EL (cell line): Measurements from ENCODE around the gene HARBI1.
"Not testable (repeated sequence)": the region's sequence is repeated elsewhere in the genome, so short reads cannot be mapped to it uniquely, and the experiment has no call there.

ENCODE experiments used
- DNase-seq: peaks from one replicate; pipeline ENCODE4 v3.0.0-alpha.2; 2016

Gene HARBI1

DNA sequence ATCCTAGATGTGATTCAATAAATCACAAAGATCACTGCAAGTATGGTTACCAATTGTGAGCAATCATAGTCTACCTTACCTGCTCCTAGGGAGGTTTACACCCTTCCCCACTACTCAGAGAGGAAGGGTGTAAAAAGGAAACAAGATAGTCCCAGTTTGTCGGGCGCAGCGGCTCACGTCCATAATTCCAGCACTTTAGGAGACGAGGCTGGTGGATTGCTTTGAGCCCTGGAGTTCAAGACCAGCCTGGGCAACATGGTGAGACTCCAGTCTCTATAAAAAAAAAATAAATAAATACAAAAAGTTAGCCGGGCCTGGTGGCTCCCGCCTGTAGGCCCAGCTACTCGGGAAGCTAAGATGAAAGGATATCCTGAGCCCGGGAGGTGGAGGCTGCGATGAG is 22.2 kb downstream of the HARBI1 start:
- no peak for DNase-seq

DNA sequence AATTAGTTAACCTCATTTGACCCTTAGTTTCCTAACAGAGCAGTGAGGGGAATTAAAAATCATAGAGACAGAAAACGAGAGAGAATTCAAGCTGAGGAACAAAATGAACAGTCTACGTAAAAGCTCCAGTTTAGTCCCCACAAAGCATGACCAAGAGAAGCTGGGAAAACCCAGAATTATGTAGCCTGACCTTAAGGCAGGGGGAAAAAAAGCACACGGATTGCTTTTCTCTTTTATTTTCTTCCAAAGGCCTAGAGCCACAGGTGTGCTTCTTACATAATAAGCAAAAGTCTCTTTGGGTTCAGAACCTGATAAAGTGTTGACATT is 22.7 kb downstream of the HARBI1 start:
- no peak for DNase-seq

DNA sequence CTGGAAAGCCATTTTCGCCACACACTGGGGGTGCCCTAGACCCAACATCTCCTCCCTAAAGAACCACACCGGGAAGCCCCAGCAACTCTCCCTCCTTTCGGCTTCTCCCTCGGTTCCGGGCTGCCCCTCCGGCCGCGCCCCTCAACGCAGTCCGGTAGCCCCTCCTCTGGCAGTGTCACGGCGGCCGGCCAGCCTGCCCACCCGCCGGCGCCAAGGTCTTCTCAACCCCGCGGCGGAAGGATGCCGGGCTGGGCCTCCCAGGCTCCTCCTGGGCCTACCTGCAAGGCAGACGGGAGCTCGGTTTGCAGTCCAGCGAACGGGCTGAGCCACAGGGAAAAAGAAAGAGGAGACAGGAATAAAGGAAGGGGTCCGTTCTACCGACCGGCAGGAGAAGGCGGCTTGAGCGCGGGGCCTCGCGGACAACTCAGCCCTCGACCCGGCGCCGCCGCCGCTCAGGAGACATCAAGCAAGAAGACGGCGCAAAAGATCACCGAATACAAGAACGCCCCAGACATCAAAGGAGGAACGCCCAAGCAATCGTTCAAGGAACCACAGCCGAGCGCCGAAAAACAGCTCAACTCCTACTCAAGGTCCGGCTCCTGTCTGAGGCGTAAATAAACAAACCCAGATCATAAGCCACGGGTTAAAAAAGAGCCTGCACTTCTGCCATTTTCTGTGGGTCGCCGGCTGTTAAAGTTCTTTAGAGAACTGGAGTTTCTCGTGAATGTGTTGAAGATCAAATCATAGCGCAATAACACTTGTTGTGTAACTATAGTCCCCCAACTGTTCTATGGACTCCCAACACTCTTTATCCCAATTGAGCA is 23.3 kb downstream of the HARBI1 start, which contains the start of gene AMBRA1:
Gene AMBRA1 (minus strand): TSS at position 474 of the 824 bp plus-strand sequence. CDS start 45,643 bp downstream, outside the sequence.
- peak; percentile 90 for DNase-seq

DNA sequence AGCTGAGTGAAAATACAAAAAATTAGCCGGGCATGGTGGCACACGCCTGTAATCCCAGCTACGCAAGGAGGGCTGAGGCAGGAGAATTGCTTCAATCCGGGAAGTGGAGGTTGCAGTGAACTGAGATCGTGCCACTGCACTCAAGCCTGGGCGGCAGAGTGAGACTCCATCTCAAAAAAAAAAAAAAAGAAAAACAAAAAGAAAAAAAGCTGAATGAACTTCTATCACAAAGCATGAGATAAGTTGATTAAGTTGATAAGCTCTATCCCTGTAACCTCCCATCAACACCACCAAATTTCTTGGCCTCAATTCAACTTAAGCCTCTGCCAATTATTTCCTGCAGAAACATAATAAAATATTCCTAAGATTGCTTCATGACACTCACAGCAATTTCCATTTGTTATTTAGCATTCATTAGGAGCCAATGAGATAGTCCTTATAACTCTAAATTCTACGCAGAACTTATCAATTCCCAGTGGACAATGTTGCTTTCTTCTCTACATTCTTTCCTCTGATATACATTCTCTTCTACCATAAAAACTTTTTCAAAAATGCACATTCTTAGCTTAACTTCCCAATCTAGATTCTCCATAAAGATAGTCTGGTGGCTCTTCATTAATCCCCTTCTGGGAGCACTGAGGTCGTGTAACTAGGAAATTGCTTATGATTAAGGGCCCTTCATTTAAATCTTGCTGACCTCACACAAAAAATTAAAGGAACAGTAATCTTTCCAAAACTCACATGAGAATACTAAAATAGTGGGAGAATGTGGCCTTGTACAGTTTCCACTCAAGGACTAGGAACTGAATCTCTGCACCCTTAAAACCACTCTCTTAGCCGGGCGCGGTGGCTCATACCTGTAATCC is 26.1 kb downstream of the HARBI1 start:
- DNase-seq = no peak

DNA sequence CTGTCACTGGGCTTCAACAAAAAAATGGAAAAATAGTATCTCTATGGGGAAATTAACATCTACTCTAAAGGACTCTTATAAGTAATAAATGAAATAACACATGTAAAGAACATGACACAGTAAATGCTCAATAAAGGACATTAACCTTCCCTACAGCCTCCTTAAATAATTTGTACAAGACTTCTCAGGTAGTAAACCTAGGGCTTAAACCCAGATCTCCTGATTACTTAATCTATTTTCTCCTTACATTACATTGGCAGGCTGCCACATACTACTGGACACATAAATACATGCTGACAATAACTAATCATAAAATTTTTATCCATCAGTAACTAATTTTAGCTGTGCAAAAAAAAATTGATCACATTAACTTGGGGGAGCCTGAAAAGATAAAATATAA is 28.1 kb downstream of the HARBI1 start:
- no peak for DNase-seq

DNA sequence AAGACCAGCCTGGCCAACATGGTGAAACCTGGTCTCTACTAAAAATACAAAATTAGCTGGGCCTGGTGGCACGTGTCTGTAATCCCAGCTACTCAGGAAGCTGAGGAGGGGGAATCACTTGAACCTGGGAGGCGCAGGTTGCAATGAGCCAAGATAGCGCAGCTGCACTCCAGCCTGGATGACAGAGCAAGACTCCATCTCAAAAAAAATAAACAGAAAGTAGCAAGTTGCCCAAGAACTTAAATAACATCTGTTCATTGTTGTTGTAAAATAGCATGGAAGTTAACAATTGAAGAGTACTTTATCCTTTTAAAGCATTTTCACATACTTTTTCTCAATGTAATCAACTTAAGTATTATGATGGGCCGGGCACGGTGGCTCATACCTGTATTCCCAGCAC is 28.9 kb downstream of the HARBI1 start:
- no peak for DNase-seq

DNA sequence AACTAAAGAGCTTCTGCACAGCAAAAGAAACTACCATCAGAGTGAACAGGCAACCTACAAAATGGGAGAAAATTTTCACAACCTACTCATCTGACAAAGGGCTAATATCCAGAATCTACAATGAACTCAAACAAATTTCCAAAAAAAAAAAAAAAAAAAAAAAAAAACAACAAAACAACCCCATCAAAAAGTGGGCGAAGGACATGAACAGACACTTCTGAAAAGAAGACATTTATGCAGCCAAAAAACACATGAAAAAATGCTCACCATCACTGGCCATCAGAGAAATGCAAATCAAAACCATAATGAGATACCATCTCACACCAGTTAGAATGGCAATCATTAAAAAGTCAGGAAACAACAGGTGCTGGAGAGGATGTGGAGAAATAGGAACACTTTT is 33.5 kb downstream of the HARBI1 start:
- not testable (repeated sequence) for DNase-seq

DNA sequence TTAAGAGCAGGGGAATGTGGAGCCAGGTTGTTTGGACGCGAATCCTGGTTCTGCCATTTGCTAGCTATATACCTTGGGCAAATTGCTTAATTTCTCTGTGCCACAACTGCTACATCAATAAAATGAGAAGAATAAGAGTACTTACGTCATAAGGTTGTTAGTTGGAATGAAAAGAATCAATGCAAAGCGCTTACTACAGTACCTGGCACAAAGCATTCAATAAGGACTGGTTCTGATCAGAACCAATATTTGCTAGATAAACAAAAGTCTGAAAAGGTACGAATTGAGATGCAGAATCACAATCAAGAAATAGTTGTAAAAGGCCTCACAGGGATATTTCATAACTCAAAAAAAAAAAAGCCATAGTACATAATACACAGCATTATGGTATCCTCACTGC is 34.4 kb downstream of the HARBI1 start:
- no peak for DNase-seq

DNA sequence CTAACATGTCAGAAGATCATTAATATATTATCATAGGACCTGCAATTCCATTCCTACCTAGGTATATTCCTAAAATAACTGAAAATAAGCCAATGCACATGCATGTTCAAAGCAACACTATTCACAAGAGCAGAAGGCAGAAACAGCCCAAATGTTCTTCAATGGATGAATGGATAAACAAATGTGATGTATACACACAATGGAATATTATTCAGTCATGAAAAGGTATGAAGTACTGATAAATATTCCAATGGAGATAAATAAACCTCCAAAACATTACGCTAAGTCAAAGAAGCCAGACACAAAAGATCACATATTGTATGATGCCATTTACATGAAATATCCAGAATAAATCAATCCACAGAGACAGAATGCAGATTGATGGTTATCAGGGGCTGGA is 40.0 kb downstream of the HARBI1 start:
- no peak for DNase-seq

DNA sequence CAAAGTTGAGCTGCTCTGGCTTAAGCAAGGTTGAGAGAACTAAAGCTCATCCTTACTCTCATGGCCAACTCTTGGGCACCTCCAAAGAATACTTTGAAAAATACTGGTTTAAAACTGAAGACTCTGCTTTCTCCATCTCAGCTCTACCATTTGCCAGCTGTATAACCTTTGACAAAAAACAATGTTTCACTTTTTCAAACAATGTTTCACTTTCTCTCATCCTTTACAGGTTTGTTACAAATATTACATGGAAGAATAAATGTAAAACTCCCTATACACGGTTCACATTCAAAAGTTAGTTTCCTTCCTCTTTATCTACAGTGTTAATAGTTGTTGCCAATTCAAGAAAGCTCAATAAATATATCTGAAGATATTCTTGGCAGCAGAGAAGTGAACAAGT is 42.4 kb downstream of the HARBI1 start:
- no peak for DNase-seq

DNA sequence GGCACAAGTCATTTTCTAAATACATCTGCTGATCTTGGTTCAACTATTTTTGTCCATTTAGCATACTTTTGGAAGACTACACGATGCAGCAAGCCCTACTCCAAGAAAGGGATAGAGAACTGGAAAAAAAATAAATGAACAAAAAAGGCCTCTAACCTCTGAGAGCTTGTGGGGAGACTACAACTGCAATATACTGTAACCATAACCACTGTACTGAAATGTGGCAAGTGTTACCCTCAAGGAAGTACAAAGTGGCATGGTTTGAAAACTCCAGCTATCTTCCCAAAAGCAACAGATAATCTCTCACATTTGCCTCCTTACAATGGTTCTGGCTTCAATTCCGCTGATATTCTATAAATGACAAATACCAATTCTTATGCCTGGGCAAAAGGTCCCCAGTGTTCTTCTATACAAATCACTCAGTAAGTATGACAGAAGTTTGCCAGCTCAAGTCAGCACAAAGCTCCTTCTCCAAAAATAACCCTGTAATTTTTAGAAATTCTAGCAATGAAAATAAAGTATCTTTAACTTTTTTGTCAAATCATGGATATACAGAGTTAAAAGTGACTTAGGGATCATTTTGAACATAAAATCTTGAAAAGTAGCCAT is 46.1 kb downstream of the HARBI1 start:
- DNase-seq = no peak

DNA sequence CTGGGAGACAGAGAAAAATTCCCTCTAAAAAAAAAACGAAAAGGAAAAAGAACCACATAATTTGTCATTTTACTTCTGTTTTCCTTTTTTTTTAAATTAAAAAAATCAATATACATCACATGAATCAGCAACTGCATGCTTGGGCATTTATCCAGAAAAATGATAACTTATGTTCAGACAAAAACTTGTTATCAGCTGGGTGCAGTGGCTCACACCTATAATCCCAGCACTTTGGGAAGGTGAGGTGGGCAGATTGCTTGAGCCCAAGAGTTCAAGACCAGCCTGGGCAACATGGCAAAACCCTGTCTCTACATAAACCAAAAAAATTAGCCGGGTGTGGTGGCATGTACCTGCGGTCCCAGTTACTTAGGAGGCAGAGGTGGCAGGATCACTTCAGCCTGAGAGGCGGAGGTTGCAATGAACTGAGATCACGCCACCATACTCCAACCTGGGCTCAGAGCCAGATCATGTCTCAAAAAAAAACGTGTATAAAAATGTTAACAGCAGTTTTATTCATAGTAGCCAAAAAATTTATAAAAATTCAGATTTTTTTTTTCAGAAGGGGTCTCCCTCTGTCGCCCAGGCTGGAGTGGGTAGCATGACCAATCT is 51.7 kb downstream of the HARBI1 start:
- no peak for DNase-seq

DNA sequence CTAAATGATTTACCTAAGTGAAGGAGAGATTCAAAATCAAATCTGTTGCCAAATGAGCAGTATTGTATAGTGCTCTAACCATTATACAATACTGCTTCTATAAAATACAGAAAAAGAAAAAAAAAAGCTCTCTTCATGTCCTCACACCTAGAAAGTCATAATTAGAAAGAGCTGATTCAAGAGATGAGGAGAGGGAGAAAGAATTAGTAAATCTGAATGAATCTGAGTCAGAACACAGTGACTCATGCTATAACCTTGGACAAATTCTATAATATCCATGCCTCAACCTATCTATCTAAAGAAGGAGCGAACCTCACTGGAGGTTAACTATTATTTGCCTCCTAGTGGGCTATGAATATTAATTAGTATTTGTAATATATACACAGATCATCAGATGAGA is 52.6 kb downstream of the HARBI1 start:
- DNase-seq = peak; percentile 66

DNA sequence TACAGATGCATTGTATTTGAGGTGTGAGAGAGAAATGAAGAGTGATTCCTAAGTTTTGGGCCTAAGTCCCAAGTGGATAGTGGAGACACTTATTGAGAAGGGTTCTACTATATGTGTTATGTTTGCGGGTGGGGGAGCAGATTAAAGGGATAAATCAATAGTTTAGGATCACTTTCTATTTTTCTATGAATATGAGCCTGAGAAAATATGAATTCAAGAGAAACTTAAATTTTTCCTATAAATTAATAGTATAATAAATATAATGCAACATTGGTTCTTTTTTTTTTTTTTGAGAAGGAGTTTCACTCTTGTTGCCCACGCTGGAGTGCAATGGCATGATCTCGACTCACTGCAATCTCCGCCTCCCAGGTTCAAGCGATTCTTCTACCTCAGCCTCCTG is 54.5 kb downstream of the HARBI1 start:
- no peak for DNase-seq

DNA sequence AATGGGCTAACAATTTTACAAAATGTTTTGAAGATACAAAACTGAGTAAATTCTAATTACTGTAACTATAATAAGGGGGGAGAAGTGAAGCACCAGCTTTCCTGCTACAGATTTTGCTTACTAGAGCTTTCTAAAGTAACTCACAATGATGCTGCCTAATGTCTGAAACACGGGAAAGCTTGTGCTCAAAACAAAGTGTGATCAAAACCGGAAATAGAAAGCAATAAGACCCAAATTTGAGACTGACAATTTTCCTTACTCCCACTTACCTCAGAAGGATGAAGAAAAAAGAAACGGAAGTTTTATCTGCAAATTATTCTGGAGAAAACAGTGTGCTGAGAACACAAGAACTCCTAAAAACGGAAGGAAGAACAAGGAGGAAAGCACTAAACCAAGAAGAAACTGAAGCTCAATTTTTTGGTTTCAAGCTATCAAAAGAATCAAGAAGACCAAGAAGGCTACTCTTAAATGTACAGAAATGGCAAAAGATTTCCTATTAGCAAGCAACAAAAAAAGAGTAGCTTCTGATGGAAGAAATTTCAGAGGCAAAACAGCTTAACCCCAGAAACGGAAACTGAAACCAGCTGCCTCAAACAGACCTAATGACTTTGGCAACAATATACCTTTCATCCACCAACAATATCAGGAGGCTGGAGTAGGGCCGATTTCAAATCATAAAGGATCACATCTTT is 56.6 kb downstream of the HARBI1 start:
- peak; percentile 45 for DNase-seq

DNA sequence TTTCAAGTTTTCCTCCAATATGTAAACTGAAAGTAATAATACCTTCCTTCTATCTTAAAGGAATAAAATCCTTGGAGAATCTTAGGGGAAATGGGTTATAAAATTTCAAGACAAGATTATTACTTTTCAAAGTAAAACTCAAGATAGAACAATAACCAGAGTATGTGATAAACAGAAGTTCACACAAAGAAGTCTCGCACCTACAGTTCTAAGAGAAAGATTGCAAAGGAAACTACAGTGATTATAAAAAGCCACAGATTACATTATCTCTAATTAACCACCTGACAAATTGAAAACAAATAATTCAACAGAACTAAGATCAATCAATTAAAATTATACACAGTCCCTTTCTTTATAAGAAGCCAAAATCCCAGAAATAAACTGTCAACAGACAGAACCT is 57.2 kb downstream of the HARBI1 start:
- no peak for DNase-seq

DNA sequence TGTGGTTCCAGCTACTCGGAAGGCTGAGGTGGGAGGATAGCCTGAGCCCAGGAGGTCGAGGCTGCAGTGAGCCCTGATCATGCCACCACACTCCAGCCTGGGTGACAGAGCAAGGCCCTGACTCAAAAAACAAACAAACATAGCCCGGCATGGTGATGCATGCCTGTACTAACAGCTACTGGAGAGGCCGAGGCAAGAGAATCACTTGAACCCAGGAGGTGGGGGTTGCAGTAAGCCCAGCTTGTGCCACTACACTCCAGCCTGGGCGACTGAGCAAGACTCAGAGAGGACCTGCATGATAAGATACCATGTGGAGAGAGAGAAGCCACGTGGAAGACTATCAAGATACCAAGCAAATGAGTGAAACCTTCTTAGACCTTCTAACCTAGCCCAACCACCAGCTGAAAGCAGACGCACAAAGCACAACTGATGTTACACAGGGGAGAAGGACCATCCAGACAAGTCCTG is 59.3 kb downstream of the HARBI1 start:
- peak; percentile 78 for DNase-seq

DNA sequence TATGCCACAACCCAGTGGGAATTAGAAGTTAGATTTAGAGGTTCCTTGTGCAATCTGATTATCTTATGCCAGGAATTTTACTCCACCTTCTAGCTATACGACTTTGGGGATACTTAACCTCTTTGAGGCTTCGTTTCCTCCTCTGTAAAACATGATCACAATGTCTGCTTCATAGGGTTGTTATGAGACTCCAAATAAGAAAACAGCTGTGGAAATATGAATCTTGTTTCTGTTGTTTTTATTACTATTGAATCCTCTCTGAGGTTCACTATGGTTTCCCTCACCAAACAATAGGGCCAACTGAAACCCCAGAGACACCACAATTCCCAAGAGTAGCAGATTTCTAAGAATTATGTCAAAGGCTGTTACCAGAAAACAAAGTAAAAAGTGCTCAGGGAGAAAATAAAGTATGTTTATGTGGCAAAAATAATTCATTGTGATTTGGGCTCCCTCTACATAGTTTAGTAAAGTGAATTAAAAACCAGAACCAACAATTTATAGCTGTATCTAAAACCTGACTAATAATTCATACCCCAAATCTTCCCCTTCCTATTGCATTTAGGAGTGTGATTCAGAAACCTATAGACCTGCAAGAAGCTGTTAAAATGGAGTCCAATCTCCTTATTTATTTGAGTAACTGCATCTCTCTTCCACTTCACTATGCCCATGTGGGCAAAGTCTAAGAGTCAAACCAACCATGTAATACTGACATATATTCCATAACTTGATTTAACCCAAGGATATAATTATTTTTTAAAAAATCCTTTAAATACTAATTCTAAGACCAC is 61.6 kb downstream of the HARBI1 start:
- peak; percentile 21 for DNase-seq

DNA sequence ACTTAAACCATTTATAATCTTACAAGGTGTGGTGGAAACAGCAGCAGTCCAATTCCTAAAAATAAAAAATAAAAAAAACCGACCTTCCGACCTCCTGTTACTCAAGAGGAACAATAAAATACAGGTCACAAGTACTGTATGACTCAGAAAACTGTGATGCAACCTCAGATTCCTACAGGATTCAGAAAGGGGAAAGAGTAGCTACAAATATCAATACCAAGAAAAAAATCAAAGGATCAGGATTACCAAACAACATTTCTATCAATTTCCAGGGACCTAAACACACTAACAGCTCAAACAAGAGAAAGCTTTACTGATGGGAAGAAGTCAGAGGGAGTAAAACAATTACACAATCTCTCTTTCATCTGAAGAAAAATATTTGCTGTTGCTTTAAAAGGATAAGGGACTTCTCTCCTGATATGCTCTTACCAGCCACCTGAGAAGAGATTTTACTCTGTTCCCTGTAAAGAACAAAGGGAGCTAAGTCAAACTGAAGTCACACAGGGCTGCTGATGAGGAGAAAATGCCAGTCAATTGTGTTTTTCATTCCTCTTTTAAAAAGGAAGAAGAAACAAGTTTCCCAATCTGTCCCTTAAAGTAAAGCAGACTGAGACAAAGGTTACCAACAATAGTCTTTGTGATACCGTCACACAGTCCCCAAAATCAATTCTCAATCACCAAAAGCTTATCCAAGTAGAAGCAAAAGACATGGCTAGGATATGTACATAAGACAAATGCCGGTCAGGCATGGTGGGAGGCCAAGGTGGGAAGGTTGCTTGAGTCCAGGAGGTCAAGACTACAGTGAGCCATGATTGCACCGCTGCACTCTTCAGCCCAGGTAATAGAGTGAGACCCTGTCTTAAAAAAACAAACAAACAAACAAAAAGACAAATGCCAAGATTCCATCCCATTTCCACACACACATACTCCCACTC is 62.5 kb downstream of the HARBI1 start:
- DNase-seq = peak; percentile 83

DNA sequence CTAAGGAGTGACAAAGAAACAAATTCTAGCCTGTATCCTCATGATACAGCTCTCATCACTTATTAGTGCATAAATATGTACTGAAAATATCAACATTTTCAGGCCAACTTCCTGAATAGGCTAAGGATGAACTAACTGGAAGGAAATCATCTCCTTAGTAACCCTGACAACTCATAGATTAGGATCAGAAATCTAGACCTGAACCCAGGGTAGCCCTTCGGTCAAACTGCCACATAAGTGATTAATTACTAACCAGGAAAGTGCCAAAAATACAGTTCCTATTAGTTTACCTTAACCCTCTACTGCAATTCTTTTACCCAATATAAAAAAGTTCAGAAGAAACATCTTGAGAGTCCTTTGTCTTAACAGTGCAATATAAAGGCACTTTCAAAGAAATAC is 63.2 kb downstream of the HARBI1 start:
- DNase-seq = no peak
